Activated naive CD4-positive, alpha-beta T cell treated with anti-CD3 and anti-CD28 coated beads, Interleukin-2, amount 10 ng/mL, durations not matched to agents 7 days and 5 days (primary cell): ENCODE results near the gene RPL31.

Experiments
- CTCF ChIA-PET: fragments of 350-600 bp; sonication (Branson Sonifier 250); formaldehyde crosslinking; loops from one replicate; lab custom pipeline; 2021; ENCODE audit warnings: antibody characterized with exemption; lab: Charles Lee
- DNase-seq: peaks from one replicate; pipeline ENCODE4 v3.0.0-alpha.2; 2020
- H3K27ac Mint-ChIP-seq: one replicate; pipeline ENCODE4 v1.8.0; 2021; ENCODE audit warnings: mild to moderate bottlenecking, moderate library complexity, mixed read lengths
- H3K27me3 Mint-ChIP-seq: one replicate; pipeline ENCODE4 v1.8.0; 2021; ENCODE audit warnings: mild to moderate bottlenecking, mixed read lengths
- H3K36me3 Mint-ChIP-seq: one replicate; pipeline ENCODE4 v1.8.0; 2021; ENCODE audit warnings: mixed read lengths
- H3K4me1 Mint-ChIP-seq: one replicate; pipeline ENCODE4 v1.8.0; 2021; ENCODE audit warnings: mixed read lengths
- H3K4me3 Mint-ChIP-seq: one replicate; pipeline ENCODE4 v1.8.0; 2021; ENCODE audit warnings: mild to moderate bottlenecking, moderate library complexity, mixed read lengths
- H3K9me3 Mint-ChIP-seq: one replicate; pipeline ENCODE4 v1.8.0; 2021; ENCODE audit warnings: mixed read lengths

The RPL31 gene

DNA sequence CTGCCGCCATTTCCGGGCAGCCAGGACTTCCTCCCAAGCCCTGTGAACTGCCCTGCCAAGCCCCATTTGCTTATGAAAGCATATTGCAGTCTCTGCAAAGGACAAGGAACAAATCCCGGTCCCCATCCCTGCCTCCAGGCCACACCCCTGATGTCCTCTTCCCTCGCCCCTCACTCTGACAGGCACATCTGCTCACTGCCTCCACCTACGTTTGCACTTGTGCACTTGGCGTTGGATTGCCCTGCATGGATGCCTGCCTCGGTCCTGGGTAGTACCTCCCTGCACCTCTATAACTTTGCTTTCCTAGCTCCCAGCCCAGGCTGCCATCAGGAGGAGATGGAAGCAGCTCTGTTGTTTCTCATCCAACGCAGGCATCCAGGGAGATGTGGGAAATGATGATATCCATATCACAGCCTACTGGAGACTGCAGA lies 19.6 kb upstream of the RPL31 start:
- Mint-ChIP-seq H3K9me3 (no peaks in the 10 kb centered on the region), H3K27ac (no peak overlapping the region), H3K4me3 (no peak overlapping the region), H3K4me1 (no peaks in the 10 kb centered on the region), H3K36me3 (no peaks in the 10 kb centered on the region), H3K27me3 (no peaks in the 10 kb centered on the region)
- CTCF ChIA-PET = interaction anchor here (0.7 to 1.8 kb wide), 6 partner anchors 64 to 387 kb away, joined by 3 to 8 read pairs (median 4); no protein-coding TSS in a partner anchor
- no peak for DNase-seq

DNA sequence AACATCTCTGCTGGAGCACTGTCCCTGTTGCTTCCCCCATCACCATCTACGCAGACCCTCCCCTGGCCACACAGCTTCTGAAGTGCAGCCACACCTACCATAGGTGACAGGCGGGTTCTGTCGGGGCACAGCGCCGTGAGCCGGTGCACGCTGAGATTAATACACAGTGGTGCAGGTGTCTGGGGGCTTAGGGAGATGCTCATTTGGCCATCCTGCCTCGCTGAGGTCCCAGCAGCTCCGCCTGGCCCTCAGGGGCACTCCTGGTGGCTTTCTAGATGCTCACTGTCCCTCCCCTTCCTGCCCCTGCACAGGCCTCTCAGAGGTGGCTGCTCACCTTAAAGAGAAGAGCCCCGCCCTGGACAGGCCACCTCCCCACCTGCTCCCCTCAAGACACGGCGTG lies 18.9 kb upstream of the RPL31 start:
- Mint-ChIP-seq H3K4me3 (no peak overlapping the region), H3K27ac (no peak overlapping the region), H3K36me3 (no peaks in the 10 kb centered on the region), H3K27me3 (no peaks in the 10 kb centered on the region), H3K4me1 (no peaks in the 10 kb centered on the region), H3K9me3 (no peaks in the 10 kb centered on the region)
- DNase-seq = no peak
- CTCF ChIA-PET = interaction anchor here (0.7 to 1.8 kb wide), 5 partner anchors 64 to 376 kb away, joined by 3 to 8 read pairs (median 5); no protein-coding TSS in a partner anchor

DNA sequence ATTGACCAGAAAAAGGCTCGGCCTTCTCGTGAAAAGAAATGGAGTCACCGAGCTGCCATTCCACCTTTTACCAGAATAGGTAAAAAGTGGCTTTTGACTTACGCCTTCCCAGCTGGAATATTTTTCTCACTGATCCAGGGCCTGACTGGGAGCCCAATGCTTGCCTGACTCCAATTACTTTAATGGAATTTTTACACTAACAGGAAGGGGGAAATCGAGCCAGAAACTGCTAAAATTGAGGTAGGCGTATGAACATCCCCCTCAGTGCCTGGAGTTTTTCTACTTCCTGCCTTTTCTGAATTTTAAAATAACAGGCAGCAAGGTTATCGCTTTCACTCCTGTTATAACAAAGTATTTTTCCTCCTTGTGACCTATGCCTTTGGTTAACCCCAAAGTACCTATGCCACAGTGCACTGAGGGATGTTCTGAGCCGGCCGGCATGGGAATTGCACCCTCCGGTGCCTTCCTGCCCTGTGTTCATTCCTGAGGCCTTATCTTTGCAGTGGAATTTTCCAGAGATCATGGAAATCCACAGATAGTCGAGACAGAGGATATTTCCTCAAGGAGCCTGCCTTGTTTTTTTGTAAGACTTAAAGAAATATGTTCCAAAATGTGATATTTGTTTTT lies 18.3 kb upstream of the RPL31 start:
- Mint-ChIP-seq H3K4me3 (no peak overlapping the region), H3K27me3 (no peaks in the 10 kb centered on the region), H3K36me3 (no peaks in the 10 kb centered on the region), H3K4me1 (no peaks in the 10 kb centered on the region), H3K9me3 (no peaks in the 10 kb centered on the region), H3K27ac (no peak overlapping the region)
- no peak for DNase-seq
- CTCF ChIA-PET = interaction anchor here (1.1 to 1.8 kb wide), 4 partner anchors 65 to 377 kb away, joined by 4 to 8 read pairs (median 6); no protein-coding TSS in a partner anchor

DNA sequence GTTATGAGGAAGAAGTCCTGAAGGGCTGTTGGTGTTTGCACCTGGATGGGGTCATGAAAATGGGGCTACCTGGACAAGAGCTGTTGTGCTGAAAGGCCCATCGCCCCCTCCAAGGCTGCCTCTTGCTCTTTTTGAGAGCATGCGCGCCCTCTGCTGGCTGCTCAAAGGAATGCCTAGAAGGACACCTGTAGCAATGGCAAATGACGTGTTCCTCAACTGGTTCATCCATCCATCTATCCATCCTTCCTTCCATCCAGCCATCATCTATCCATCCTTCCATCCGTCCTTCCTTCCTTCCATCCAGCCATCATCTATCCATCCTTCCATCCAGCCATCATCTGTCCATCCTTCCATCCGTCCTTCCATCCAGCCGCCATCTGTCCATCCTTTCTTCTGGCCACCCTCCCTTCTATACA lies 17.2 kb upstream of the RPL31 start:
- H3K27ac Mint-ChIP-seq = no peak overlapping the region
- H3K9me3 Mint-ChIP-seq = no peaks in the 10 kb centered on the region
- H3K27me3 Mint-ChIP-seq = no peaks in the 10 kb centered on the region
- H3K36me3 Mint-ChIP-seq = no peaks in the 10 kb centered on the region
- peak; percentile 86 for DNase-seq
- H3K4me1 Mint-ChIP-seq = no peaks in the 10 kb centered on the region
- H3K4me3 Mint-ChIP-seq = no peak overlapping the region
- CTCF ChIA-PET = interaction anchor here (2.1 to 7.2 kb wide), 2 partner anchors 254 to 376 kb away, joined by 16 to 84 read pairs; no protein-coding TSS in a partner anchor

DNA sequence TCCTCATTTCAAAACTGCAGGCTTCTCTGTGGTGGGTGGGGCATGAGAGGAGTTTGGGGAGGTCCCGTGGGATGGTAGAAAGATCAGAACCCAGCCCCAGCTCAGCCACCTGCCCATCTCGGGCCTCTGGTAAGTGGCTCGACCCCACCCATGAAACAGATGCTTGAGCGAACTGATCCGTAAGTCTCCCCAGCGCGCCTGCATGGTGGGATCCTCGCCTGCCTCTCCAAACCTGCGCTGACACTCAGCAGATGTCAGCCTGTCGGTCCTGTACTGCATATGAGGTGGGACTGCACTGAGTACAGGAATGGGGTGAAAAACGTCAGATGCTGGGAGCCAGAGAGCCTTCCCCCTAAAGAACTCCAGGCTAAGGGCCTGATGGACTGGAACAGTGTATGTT lies 15.9 kb upstream of the RPL31 start:
- Mint-ChIP-seq H3K36me3 (no peaks in the 10 kb centered on the region), H3K4me3 (no peak overlapping the region), H3K27ac (no peak overlapping the region), H3K27me3 (peaks cover 4% of the 10 kb centered on the region), H3K9me3 (no peaks in the 10 kb centered on the region), H3K4me1 (no peaks in the 10 kb centered on the region)
- CTCF ChIA-PET = interaction anchor here (0.7 to 7.2 kb wide), 8 partner anchors 71 to 427 kb away, joined by 3 to 84 read pairs (median 4); no protein-coding TSS in a partner anchor
- no peak for DNase-seq

DNA sequence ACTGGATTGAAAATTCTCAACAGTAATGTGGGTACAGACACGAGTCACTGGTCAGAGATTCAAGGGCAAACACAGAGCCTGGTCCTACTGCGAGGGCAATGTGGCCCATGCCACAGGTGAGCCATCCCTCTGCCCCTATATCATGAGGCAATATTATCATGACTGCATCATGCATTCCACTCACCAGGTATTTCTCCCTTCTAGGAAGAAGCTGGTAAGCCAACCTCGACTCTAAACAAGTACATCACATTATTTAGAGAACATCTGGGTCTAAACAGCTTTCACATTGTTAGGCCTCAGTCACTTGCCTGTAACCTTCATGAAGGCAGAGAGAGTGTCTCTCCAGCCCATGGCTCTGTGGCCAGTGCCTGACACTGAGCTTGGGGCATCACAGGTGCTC lies 14.6 kb upstream of the RPL31 start:
- Mint-ChIP-seq H3K36me3 (no peaks in the 10 kb centered on the region), H3K27me3 (peaks cover 4% of the 10 kb centered on the region), H3K9me3 (no peaks in the 10 kb centered on the region), H3K4me3 (no peak overlapping the region), H3K27ac (no peak overlapping the region), H3K4me1 (peaks cover 4% of the 10 kb centered on the region)
- CTCF ChIA-PET = interaction anchor here (0.9 to 7.2 kb wide), 3 partner anchors 257 to 393 kb away, joined by 3 to 84 read pairs (median 8); no protein-coding TSS in a partner anchor
- DNase-seq = no peak

DNA sequence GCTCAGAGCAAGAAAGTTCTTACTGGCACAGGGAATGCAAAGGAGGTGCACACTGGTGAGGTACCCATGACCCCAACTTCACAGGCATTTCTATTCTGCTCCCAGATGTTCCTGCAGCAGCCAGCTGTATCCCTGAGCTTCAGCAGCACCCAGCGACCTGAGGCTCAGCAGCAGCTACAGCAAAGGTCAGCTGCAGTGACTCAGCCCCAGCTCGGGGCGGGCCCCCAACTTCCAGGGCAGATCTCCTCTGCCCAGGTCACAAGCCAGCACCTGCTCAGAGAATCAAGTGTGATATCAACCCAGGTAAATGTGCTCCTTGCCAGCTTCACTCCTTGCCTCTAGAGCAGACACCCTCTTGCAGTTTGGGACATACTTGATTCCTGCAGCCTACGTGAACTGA lies 14.1 kb upstream of the RPL31 start:
- CTCF ChIA-PET = interaction anchor here (0.9 to 7.2 kb wide), 3 partner anchors 258 to 393 kb away, joined by 3 to 84 read pairs (median 8); no protein-coding TSS in a partner anchor
- H3K36me3 Mint-ChIP-seq = no peaks in the 10 kb centered on the region
- DNase-seq = no peak
- no peak overlapping the region for H3K27ac Mint-ChIP-seq
- peaks cover 4% of the 10 kb centered on the region for H3K27me3 Mint-ChIP-seq
- H3K4me1 Mint-ChIP-seq = peaks cover 5% of the 10 kb centered on the region
- no peaks in the 10 kb centered on the region for H3K9me3 Mint-ChIP-seq
- no peak overlapping the region for H3K4me3 Mint-ChIP-seq

DNA sequence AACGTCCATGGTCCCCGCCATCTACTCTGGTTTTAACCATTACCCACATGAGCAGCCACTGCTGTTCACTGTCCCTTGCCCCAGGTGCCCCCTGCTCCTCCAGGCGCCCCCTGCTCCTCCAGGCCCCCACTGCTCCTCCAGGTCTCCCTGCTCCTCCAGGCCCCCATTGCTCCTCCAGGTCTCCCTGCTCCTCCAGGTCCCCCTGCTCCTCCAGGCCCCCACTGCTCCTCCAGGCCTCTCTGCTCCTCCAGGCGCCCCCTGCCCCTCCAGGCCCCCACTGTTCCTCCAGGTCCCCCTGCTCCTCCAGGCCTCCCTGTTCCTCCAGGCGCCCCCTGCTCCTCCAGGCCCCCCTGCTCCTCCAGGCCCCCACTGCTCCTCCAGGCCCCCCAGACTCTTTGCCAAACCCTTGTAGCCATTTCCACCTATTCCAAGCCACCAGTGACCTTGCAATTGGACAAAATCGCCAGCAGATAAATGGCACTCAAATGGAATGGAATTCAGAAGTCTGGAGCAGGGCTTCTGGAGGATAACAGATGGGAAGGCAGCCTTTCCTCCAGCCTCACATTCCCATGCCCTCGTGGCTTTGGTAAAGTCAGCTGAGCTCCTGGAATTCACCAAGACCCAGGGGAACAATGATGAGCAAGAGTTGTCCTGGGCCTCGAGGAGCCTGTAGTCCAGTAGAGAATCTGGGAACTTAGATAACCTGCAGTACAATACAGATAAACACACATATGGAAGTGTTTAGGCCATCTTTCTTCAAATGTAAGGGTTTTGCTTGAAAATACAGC lies 13.3 kb upstream of the RPL31 start:
- CTCF ChIA-PET = interaction anchor here (1.8 to 7.2 kb wide), 2 partner anchors 259 to 380 kb away, joined by 8 to 84 read pairs; no protein-coding TSS in a partner anchor
- no peak for DNase-seq
- no peak overlapping the region for H3K27ac Mint-ChIP-seq
- H3K36me3 Mint-ChIP-seq = no peaks in the 10 kb centered on the region
- no peak overlapping the region for H3K4me3 Mint-ChIP-seq
- H3K4me1 Mint-ChIP-seq = peaks cover 5% of the 10 kb centered on the region
- no peaks in the 10 kb centered on the region for H3K9me3 Mint-ChIP-seq
- H3K27me3 Mint-ChIP-seq = peaks cover 4% of the 10 kb centered on the region

DNA sequence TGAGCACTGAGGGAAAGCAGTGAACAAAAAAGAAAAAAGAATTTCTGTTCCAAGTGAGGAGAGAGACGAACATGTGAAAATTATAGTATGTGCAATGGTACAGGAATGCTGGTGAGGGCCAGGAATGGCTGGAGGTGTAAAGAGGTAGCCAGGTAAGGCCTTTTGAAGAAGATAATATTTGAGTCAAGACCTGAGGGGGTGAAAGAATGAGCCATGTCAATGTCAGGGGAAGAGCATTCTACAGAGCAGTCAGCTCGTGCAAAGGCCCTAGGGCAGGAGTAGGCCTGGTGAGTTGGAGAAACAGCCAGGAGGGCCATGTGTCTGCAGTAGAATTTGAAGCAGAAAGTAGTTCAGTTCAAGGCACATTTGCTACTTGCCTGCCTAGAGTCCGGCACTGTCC lies 12.4 kb upstream of the RPL31 start:
- peaks cover 5% of the 10 kb centered on the region for H3K4me1 Mint-ChIP-seq
- H3K36me3 Mint-ChIP-seq = no peaks in the 10 kb centered on the region
- DNase-seq = no peak
- H3K27me3 Mint-ChIP-seq = peaks cover 4% of the 10 kb centered on the region
- no peaks in the 10 kb centered on the region for H3K9me3 Mint-ChIP-seq
- H3K27ac Mint-ChIP-seq = no peak overlapping the region
- CTCF ChIA-PET = interaction anchor here (0.6 to 7.2 kb wide), 2 partner anchors 279 to 381 kb away, joined by 4 to 84 read pairs; no protein-coding TSS in a partner anchor
- no peak overlapping the region for H3K4me3 Mint-ChIP-seq

DNA sequence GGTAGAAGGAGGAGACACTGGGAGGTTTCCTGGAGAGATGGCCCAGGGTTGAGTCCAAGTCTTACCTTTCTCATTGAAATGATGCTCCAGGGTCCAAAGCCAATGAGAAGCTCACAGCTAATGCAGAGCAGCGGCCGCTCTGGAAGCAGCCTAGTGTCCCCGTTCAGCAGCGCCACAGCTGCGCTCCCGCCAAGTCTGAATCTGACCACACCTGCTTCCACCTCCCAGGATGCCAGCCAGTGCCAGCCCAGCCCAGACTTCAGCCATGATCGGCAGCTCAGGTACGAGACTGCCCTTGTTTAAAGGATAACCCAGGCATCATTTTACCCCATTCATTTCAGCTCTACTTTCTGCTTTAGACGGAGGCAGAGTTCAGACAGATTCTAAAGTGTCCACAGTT lies 11.9 kb upstream of the RPL31 start:
- DNase-seq = no peak
- H3K27me3 Mint-ChIP-seq = peaks cover 4% of the 10 kb centered on the region
- CTCF ChIA-PET = interaction anchor here (0.8 to 7.2 kb wide), 2 partner anchors 215 to 381 kb away, joined by 3 to 84 read pairs; no protein-coding TSS in a partner anchor
- no peak overlapping the region for H3K4me3 Mint-ChIP-seq
- no peaks in the 10 kb centered on the region for H3K36me3 Mint-ChIP-seq
- no peak overlapping the region for H3K27ac Mint-ChIP-seq
- no peaks in the 10 kb centered on the region for H3K9me3 Mint-ChIP-seq
- peaks cover 5% of the 10 kb centered on the region for H3K4me1 Mint-ChIP-seq

DNA sequence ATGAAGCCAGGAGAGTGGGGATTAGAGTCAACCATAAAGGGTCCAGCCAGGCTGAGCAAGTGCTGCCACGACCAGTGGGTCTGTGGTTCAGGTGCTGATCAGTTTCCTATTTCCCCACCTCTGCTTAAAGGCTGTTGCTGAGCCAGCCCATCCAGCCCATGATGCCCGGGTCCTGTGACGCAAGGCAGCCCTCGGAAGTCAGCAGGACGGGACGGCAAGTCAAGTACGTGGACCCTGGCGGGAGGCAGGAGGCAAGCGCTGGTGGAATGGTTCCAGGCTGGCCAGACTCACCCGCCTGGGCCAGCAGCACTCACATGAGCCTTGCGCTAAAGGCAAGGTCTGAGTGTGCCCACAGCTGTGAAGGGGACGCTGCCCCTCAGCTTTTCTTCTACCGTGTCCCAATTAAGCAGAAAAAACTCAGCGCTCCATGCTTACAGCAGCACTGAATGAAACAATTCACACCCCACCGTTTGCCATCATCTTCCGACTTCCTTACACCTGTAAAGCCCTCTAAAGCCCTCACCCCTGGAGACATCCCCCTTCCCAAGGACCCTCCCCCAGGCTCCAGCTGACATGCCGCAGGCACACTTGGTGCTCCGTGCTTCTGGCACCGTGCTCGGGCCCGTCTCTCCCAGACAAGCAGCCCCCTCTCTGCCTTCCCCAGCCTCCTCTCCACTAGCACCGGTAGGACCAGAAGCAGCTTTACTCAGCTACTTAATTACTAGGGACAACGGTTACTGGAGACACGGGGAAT lies 11.3 kb upstream of the RPL31 start:
- Mint-ChIP-seq H3K4me1 (peaks cover 5% of the 10 kb centered on the region), H3K9me3 (no peaks in the 10 kb centered on the region), H3K36me3 (no peaks in the 10 kb centered on the region), H3K27me3 (peaks cover 4% of the 10 kb centered on the region), H3K27ac (no peak overlapping the region), H3K4me3 (no peak overlapping the region)
- no peak for DNase-seq
- CTCF ChIA-PET = interaction anchor here (0.8 to 7.2 kb wide), 2 partner anchors 214 to 382 kb away, joined by 3 to 84 read pairs; no protein-coding TSS in a partner anchor

DNA sequence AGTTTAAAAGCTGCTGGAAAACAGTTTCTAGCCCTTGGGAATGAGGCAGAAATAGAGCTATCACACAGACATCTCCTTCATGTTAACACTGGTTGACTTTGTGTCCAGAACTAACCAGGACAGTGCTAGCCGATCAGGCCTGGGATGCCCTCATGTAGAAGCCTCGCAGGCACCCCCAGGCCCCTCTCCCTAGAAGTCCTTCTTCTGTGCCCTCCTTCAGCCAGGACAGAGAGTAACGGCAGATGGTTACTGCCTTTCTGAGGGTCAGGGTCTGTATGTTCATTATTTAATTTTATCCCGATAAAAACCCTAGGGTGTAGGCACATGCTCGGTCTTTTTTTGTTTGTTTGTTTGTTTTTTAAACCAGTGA lies 10.7 kb upstream of the RPL31 start:
- no peak for DNase-seq
- H3K27ac Mint-ChIP-seq = no peak overlapping the region
- CTCF ChIA-PET = interaction anchor here (7.2 kb wide), 1 partner anchor 383 kb away, joined by 84 read pairs; no protein-coding TSS in a partner anchor
- peaks cover 5% of the 10 kb centered on the region for H3K4me1 Mint-ChIP-seq
- no peaks in the 10 kb centered on the region for H3K36me3 Mint-ChIP-seq
- H3K9me3 Mint-ChIP-seq = no peaks in the 10 kb centered on the region
- H3K4me3 Mint-ChIP-seq = no peak overlapping the region
- H3K27me3 Mint-ChIP-seq = peaks cover 4% of the 10 kb centered on the region

DNA sequence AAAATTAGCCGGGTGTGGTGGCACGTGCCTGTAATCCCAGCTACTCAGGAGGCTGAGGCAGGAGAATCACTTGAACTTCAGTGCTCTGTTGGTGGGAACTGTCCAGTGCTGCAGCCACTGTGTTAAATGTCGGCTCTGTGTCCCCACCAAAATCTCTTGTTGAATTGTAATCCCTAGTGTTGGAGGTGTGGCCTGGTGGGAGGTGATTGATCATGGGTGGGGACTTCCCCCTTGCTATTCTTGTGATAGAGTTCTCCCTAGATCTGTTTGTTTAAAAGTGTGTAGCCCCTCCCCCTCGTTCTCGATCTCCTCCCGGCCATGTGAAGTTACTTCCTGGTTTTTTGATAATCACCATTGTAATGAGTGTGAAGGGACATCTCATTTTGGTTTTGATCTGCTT lies 9.8 kb upstream of the RPL31 start:
- no peak for DNase-seq
- CTCF ChIA-PET = no interaction called here
- Mint-ChIP-seq H3K4me1 (peaks cover 5% of the 10 kb centered on the region), H3K9me3 (no peaks in the 10 kb centered on the region), H3K4me3 (no peak overlapping the region), H3K27me3 (peaks cover 4% of the 10 kb centered on the region), H3K27ac (no peak overlapping the region), H3K36me3 (no peaks in the 10 kb centered on the region)
